AG04449 (cell line): Measurements from ENCODE around the gene NFS1.

Source experiments
- CTCF ChIA-PET: fragments of 350-600 bp; formaldehyde crosslinking; extraction: SDS; loops from one replicate; lab custom pipeline; 2021; ENCODE audit warnings: antibody characterized with exemption; lab: Yijun Ruan, JAX
- POLR2A ChIA-PET: fragments of 400-600, 350-600 bp; formaldehyde crosslinking; extraction: SDS; loops from one replicate; lab custom pipeline; 2020; ENCODE audit warnings: antibody characterized with exemption, inconsistent platforms; lab: Yijun Ruan, JAX
- DNase-seq: peaks from one replicate; pipeline ENCODE4 v3.0.0-alpha.2; 2010; ENCODE audit warnings: low read depth, low spot score
- H3K4me3 ChIP-seq: 2 replicates; pipeline ENCODE4 v1.5.1; 2011; ENCODE audit warnings: low read depth, mild to moderate bottlenecking, control low read depth, low read length
- TF ChIP-seq, protein P1 (sequence below): IDR thresholded peaks from one replicate; pipeline ENCODE4 v1.5.1; 2011; ENCODE audit warnings: mild to moderate bottlenecking, moderate library complexity, low read length, control low read depth, inconsistent platforms; ENCODE audit not compliant: insufficient read depth; ENCODE audit errors: missing control alignments

NFS1 gene

DNA sequence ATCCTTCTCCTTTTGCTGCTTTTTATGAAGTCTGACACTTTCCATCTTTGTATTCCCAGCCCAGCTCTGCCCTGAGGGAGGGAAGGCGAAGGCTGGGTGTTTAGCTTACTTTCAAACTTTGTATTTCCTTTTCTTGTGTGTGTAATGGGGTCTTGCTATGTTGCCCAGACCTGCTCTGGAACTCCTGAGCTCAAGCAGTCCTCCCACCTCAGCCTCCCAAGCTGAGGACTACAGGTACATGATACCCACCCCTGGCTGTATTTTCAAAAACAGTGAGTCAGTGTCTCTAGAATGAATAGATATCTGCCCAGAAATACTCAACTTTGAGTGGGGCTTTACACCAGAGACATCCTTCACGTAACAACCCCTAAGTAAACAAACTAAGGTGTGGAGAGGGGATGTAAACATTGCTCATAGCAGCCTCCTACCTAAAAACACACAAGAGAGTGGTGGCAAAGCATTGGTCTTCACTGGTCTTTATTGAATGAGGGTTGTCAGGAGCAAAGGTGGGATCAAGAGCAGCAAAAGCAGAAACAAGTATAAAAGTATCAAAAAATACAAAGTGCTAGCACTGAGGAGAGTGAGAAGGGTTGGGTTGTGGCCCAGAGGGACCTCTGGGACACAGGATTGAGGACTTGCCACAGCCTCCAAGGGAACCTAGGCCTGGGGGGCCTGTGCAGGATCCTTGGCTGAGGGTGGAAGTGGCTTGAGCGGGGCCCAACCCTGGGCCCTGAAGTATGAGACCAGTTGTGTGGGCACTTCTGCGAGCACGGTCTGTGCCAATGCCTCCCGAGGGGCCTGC is 73.4 kb downstream of the NFS1 start:
- ChIA-PET POLR2A (no interaction called here), CTCF (interaction anchor here (0.9 kb wide), 1 partner anchor 114 kb away, joined by 3 read pairs; no protein-coding TSS in a partner anchor)
- H3K4me3 ChIP-seq, result no peak overlapping the region
- DNase-seq, result no peak
- TF ChIP-seq, protein P1, sequence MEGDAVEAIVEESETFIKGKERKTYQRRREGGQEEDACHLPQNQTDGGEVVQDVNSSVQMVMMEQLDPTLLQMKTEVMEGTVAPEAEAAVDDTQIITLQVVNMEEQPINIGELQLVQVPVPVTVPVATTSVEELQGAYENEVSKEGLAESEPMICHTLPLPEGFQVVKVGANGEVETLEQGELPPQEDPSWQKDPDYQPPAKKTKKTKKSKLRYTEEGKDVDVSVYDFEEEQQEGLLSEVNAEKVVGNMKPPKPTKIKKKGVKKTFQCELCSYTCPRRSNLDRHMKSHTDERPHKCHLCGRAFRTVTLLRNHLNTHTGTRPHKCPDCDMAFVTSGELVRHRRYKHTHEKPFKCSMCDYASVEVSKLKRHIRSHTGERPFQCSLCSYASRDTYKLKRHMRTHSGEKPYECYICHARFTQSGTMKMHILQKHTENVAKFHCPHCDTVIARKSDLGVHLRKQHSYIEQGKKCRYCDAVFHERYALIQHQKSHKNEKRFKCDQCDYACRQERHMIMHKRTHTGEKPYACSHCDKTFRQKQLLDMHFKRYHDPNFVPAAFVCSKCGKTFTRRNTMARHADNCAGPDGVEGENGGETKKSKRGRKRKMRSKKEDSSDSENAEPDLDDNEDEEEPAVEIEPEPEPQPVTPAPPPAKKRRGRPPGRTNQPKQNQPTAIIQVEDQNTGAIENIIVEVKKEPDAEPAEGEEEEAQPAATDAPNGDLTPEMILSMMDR, result no peak

DNA sequence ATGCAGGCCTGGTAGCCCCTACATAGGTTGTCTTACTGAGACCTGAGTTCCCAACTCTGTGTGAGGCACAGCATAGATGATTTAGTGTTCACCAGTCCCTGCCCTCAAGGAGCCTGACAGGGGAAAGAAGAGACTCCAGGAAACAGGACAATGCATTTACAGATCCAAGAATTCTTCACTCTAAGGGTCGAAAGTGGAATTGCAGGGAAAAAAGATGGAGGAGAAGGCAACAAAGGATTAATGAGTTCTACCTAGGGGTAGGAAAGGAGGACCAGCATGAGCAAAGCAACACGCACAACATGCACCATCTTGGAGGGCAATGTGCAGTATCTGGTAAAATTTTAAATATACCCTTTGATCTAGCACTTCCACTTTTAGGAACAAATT is 77.6 kb downstream of the NFS1 start:
- ChIA-PET POLR2A (no interaction called here), CTCF (interaction anchor here (3.3 kb wide), 1 partner anchor 9 kb away, joined by 18 read pairs; no protein-coding TSS in a partner anchor)

DNA sequence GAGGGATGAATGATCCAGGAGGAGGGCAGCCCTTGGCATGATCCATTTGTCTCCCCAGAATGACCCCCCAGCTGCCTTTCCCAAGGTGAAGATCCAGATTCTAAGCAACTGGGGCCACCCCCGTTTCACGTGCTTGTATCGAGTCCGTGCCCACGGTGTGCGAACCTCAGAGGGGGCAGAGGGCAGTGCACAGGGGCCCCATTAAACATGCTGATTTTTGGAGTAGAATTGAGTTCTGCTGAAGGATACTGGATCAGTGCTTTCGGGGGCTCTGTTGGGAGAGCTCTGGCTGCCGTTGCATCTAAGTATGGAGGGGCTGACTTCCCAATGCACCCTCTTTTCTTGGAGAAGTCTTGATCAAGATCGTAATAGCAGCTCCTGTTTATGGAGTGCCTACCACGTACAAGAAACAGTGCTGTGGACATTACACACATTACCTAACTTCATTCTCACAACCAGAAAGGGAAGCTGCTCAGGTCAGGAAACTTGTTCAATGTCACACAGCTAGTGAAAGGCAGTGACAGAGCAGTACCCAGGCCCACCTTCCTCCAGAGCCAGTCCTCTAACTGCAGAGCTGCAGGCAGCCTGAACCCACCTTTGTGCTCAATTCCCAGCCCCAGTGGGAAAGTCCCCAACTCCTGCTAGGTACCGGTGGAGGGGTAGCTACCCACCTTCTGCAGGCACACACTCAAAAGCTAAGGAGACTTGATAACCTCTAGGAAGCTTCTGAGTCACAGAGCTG is 78.2 kb downstream of the NFS1 start:
- ChIA-PET POLR2A (no interaction called here), CTCF (interaction anchor here (2.2 to 3.3 kb wide), 2 partner anchors 9 to 14 kb away, joined by 11 to 18 read pairs; no protein-coding TSS in a partner anchor)
- TF ChIP-seq, protein P1, result no peak

More for the DNA sequence above, 77.6 kb downstream of the NFS1 start:
- no peak overlapping the region for H3K4me3 ChIP-seq
- TF ChIP-seq, protein P1, result no peak
- DNase-seq, result no peak

DNA sequence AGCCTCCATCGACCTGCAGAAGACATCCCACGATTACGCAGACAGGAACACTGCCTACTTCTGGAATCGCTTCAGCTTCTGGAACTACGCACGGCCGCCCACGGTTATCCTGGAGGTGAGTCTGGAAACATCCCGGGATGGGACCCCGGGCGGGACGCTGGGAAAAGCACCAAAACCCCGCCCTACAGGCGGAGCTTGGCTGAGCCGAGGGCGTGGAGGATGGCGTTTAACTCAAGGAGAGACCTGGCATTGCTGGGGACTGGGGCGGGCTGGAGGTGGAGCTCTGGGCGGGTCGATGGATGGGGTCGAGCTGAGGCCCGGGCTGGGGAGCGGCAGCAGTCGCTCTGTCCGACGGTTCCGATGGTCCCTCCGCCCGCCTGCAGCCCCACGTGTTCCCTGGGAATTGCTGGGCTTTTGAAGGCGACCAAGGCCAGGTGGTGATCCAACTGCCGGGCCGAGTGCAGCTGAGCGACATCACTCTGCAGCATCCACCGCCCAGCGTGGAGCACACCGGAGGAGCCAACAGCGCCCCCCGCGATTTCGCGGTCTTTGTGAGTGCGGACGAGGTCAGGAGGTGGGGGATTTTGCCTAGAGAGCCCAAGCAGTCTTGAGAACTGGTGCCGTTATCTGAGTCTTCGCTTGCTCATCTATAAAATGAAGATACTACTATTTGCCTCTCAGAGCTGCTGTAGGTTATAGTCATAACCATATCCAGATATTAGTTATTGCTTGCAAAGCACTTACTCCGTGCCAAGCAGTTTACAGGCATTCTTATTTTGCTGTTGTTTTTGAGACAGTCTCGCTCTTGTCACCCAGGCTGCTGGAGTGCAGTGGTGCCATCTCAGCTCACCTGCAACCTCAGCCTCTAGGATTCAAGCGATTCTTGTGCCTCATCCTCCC is 79.7 kb downstream of the NFS1 start:
- TF ChIP-seq, protein P1, result peak; percentile 62
- CTCF ChIA-PET, result interaction anchor here (0.6 to 3.3 kb wide), 11 partner anchors 8 to 335 kb away, joined by 3 to 18 read pairs (median 3); partner anchors contain the start of gene SCAND1
- peak; percentile 10 for DNase-seq
- POLR2A ChIA-PET, result interaction anchor here (0.6 to 1.7 kb wide), 5 partner anchors 11 to 123 kb away, joined by 3 to 10 read pairs (median 3); partner anchors contain the start of gene RBM39
- peak overlapping the region; percentile 70 for H3K4me3 ChIP-seq

More for the DNA sequence above, 78.2 kb downstream of the NFS1 start:
- no peak for DNase-seq
- no peak overlapping the region for H3K4me3 ChIP-seq

DNA sequence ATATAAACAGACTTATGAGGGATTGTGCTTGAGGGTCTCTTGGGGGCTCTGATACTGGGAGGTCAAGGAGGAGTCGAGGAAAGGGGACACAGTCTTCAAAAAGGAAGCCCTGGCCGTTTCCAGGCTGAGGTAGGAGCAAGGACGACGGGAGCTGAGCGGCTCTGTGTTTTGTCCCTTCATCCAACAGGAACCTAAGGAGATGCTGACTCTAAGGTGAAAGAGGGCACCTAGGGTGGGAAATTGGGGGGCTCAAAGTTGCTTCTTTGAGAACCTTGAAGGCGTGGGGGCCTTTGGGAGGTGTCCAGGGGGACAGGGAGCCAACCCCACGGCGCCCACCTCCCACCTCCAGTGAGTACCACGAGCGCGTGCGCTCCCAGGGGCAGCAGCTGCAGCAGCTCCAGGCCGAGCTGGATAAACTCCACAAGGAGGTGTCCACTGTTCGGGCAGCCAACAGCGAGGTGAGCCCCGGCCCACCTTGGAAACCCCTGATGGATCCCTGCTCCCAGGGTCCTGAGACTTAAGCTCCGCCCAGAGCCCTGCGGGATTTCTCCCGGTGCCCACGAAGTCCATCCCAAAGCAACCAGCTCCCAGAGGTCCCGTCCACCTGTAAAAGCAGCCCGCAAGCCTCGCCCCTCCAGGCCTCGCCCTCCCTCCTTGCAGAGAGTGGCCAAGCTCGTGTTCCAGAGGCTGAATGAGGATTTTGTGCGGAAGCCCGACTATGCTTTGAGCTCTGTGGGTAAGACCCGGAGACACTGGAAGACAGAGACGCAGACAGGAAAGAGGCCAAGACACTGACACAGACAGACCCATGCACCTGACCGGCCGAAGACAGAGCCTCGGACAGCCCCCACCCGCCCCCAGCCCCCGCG is 80.7 kb downstream of the NFS1 start:
- TF ChIP-seq, protein P1, result no peak
- ChIA-PET POLR2A (interaction anchor here (0.6 to 1.7 kb wide), 5 partner anchors 19 to 335 kb away, joined by 3 to 10 read pairs (median 3); partner anchors contain the start of gene RBM39), CTCF (interaction anchor here (0.6 to 3.3 kb wide), 10 partner anchors 9 to 336 kb away, joined by 3 to 18 read pairs (median 3); partner anchors contain the start of gene SCAND1)
- DNase-seq, result no peak
- H3K4me3 ChIP-seq, result peak overlapping the region; percentile 70
